ENCODE data around the gene CCDC152.

Gene CCDC152

DNA sequence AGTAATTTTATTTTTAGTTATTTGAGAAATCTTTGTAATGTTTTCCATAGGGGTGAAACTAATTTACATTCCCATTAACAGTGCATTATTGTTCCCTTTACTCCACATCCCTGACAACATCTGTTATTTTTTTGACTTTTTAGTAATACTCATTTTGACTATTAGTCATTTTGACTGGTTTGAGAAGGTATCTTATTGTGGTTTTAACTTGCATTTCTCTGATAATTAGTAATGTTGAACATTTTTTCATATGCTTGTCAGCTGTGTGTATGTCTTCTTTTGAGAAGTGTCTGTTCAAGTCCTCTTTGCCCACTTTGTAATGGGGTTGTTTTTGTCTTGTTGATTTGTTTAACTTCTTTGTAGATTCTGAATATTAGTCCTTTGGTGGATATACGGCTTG lies 27.5 kb downstream of the CCDC152 start:
- DNase-seq: no peak

DNA sequence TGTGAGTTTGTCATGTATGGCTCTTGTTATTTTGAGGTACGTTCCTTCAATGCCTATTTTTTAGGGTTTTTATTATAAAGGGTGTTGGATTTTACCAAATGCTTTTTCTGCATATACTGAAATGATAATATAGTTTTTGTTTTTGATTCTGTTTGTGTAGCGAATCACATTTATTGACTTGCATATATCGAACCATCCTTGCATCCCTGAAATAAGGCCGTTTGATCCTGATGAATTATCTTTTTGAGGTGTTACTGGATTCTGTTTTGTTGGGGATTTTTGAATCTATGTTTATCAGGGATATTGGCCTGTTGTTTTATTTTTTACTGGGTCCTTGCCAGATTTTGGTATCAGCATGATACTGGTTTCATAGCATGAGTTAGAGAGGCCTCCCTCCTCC lies 29.1 kb downstream of the CCDC152 start:
- no peak for DNase-seq

DNA sequence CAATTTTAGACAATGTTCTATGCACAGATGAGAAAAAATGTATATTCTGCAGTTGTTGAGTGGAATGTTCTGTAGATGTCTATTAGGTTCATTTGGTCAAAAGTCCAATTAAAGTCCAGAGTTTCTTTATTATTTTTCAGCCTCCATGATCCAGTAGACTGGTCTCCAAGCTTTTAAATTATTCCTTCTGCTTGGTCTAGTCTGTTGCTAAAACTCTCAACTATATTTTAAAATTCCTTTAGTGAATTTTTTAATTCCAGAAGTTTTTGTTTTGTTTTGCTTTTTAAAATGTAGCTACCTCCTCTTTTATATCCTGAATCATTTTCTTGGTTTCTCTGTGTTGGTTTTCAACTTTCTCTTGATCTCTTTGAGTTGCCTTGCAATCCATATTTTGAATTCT lies 30.5 kb downstream of the CCDC152 start:
- no peak for DNase-seq

DNA sequence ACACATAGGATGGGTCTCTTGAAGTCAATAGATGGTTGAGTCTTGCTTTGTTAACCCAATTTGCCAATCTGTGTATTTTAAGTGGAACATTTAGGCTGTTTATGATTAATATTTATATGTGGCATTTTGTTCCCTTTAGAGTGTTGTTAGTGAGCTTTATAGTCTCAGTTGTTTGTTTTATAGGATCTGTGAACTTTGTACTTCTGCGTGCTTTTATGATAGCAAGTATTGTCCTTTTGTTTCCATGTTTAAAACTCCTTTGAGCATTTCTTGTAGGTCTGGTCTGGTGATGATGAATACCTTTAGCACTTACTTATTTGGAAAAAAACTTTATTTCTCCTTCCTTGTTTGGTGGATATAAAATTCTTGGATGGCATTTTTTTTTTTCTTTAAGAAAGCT lies 31.2 kb downstream of the CCDC152 start:
- DNase-seq: no peak

DNA sequence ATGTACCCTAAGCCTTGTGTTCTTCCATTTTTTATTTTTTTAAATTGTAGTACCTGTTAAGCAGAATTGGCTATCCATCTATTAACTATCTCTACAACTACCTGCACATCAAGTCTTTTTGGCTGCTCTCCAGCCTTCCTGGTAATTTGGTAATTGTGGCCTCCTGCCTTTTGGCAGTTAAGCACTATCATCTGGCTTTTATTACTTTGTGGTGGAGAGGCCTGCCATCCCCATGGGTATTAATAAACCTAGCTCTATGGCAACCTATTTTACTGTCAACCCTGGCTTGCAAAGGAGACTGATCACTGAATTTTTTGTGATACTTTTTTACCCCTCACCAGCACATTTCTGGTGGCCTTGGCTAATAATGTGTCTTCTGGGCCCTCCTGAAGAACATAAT lies 34.5 kb downstream of the CCDC152 start:
- DNase-seq: no peak

DNA sequence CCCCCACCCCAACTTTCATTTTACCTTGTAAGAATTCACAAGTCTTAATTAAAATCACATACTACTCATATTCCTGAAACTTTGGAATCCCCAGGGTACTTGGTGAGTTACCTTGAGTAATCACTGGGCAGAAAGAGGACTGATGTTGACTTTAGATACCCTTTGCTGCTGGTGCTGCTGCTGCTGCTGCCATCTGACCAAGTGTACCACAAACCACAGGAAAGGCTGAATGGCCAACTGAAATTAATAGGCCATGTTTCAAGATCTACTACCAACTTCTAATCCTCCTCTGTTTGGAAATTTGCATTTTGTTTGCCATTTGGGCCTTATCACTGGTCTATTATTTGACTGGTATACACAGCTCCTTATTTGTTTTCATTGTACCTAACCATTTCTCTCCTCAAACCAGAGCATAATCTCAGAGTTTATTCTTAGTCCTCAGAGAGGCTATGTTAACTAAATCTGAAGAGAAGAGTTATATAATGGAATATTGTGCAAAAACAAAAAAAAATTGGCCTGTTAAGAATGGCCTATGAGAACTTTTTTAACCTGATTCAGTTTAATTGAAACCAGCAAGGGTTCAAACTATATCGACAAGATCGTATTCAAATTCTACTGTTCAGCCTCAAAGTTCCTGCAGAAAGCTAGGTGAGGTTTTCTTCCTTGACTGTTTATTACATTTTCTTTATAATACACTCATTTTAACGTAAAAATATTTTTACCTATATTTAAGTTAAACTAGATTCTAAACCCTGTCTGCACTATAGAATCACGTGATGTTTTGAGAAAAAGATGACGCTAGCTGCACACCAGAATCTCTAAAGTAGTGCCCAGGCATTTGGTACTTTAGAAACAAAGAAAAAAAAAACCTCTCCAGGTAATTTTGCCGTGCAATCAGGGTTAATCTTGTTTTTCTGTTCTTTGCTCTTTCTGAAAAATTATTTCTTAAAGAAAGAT lies 41.9 kb downstream of the CCDC152 start:
- DNase-seq: no peak

DNA sequence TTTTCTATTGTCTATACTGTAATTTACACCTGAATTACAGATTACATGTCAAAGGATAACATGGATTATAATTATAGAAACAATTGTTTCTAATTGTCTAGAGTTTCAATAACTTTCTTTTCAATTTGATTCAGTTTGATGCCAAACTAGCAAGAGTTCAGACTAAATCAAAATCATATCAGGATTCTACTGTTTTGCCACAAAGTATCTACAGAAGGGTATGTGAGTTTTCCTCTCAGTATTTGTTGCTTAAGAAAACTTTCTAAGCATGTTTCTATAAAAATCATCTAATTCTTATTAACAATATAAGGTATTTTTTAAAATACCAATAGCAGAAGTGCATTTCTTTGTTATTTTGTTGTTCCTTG lies 42.6 kb downstream of the CCDC152 start:
- no peak for DNase-seq

DNA sequence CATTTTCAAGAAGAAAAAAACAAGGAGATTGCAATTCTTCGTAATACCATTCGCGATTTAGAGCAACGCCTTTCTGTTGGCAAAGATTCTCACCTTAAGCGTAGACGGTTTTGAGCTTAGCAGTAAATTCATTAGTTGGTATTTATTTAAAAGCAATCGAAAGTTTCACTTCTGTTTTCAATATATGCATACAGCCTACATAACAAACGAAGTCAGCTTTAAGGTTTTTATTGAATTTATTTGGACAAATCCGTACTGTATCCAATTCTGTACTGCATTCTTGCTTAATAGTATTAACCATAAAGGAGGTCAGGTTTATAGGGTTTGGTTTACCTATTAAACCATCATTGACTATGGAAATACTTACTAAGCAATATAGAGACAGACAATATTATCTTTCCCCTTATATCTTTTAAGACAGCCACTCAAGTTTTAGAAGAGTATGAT lies 43.1 kb downstream of the CCDC152 start:
- DNase-seq: no peak

DNA sequence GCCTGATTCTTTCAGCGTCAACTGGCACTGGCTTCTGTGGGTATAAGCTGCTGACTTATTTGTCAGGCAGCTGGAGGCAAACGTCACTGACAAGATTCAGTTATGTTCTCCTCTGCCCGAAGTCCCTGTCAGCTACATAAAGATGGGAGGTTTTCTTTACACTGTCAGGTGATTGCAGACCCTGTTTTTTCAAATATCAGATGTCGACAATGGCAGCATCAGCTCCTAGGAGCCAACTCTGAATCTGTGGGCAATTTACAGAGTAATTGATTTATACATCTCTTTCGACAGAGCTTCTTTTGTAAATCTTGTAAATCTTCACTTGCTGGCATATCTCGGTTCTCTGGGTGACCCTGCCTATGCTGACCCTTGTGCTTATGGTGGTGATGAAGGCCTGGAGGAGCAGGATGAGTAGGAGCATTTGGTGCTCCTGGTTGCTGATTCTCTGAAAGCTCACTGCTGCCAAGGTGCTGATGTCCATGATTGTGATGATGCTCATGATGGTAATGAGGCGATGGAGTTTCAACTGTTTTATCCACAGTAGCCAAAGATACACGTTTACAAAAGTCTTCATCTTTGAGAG lies 44.2 kb downstream of the CCDC152 start:
- DNase-seq: no peak

DNA sequence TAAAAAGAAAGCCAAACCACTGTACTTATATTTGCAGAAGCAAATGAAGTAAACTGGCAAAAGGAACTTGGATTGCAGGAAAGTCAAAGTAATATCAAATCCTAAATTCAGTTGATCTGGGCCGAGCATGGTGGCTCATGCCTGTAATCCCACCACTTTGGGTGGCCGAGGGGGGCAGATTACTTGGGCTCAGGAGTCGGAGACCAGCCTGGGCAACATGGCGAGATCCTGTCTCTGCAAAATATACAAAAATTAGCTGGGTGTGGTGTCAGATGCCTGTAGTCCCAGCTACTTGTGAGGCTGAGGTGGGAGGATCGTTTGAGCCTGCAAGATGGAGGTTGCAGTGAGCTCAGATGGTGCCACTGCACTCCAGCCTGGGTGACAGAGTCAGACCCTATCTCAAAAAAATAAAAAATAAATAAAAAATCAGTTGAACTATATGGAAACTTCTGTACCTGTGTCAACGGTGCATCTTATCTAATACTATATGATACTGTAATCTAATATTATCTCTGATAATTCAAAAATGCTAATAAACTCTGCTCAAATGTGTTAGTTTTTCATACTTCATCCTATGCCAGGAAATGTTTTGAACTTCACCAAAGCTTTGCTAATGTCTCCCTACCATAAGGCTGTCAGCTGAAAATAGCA lies 45.0 kb downstream of the CCDC152 start:
- no peak for DNase-seq

DNA sequence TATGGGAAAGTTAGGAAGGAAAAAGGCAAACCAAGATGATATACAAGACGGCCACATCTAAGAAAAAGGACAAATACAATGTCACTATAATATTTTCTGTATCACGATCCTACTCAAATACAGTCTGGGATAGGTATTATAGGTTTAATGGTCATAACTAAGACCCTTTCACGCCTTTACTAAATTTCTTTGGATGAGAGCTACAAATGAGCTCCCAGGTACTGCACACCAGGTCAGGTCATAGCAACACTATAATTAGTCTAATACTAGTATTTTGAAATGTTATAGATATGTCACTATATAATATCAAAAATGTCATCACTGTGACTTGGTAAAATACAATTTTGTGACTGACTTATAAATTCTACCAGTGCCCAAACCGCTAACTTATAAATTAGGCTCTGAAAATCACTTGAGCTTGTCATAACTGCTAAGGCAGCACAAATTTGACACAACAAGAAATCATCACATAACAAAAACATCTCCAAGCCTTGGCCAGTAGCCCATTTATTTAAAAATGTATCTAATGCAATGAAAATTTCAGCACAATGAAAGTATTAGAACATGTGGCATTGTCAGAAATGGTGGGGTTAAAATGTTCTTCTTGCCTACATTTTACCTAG lies 48.2 kb downstream of the CCDC152 start:
- DNase-seq: no peak

DNA sequence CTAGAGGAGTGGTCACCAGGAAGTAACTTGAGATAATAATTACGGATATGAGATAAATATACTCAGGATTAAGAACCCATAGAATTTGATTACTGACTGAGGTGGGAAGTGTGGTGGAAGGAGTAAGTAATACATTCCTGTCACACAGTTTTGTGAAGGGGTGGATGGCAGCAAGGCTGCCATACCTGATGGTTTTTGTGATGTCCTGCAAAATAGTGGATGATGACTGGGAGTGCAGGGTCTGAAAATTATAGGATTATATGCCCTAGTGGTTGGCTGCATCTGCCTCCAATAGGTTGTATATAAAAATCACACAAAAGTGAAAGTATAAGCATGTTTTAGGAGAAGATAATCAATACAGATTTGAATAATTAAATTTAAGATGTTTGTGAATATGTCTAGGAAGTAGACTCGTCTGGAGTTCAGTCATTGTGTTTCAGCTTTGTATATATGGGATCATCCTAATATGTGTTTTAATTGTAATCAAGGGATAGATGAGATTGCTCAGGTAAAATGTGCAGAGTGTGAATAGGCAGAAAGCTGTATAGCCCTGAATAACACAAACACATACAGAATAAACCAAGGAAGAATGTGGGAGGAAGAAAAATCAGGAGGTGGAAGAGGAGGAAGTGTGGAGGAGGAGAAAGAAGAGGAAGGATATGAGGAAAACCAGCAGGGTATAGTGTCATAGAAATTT lies 49.5 kb downstream of the CCDC152 start:
- no peak for DNase-seq

DNA sequence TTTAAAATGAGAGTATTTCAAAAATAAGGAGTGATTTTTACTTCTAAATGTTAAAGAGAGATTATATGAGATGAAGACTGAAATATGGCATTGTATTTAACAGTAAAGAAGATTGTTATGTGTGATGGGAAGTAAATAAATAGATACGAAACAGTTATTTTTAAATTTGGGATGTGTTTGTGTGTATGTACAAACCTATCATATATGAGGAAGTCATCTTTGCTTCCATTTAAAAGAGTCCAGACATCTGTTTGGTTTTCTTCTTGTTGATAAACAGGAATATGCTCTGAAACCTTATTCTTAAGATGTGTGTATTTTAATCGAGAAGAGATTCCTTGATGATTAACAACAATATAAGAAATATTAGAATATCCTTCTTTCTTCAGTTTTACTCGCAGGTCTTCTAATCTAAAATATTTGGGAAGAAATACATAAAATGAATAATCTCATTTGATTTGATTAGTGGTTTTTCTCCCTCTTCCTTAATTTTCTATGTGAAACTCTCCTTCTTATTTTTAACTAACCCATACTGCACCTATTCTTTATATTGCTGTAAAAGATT lies 50.2 kb downstream of the CCDC152 start:
- DNase-seq: no peak

DNA sequence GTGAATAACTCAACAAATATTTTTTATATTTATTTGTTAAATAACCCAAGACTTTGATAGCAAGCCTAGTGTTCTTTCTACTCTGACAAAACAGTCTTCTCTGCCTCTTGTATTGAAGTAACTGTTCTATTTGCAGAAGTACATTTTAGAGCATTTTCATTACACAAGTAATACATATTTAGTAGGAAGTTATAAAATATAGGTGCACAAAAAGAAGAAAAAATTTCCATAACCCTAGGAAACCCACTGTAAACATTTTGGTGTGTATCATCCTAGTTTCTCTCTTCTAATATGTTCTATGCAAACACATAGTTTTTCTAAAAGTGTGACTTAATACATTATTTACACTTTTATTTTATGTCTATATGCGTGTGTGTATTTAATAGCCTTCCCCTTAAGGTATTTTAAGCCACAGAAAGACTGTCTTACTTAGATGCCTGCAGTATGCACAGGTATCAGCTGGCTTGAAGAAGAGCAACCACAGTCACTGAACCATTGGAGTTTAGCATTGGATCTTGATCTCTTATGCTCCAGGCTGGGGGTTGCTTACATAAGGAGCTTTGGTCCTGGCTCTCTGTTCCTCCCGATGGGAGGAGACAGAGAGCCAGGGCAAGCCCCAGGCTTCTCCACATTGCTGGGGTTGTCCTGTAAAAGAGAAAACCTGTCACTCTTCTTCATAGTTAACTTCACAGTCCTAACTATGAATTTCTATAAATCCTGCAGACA lies 51.3 kb downstream of the CCDC152 start:
- DNase-seq: no peak

DNA sequence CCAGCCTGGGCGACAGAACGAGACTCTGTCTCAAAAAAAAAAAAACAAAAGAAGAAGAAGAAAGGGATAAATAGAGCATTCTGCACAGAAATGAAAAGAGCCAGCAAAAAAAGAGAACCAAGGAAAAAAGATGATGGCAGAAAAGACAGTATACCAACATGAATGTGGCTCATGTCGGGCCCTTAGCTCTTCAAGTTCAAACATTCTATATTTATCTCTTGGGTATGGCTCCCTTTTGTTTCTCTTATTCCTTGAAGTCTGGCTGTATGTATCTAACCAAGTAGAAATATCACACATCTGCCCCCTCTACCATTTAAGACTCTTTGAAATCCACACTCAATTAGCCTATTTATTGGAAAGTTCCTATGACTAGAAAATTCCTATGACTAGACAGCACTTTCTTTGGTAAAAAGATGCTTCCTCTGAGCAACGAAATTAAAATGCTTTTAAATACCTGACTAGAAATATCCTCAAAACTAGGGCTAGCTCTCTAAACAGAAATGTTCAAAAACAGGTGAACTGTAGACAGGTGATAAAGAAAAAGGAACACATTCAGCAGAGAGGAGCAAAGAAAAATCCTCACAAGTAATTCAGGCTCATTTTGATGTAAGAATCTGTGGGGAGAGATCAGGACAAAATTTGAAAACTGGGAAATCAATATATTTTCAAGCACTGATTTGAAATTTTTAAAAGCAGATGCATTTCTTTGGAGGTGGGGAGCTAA lies 52.4 kb downstream of the CCDC152 start:
- DNase-seq: no peak

DNA sequence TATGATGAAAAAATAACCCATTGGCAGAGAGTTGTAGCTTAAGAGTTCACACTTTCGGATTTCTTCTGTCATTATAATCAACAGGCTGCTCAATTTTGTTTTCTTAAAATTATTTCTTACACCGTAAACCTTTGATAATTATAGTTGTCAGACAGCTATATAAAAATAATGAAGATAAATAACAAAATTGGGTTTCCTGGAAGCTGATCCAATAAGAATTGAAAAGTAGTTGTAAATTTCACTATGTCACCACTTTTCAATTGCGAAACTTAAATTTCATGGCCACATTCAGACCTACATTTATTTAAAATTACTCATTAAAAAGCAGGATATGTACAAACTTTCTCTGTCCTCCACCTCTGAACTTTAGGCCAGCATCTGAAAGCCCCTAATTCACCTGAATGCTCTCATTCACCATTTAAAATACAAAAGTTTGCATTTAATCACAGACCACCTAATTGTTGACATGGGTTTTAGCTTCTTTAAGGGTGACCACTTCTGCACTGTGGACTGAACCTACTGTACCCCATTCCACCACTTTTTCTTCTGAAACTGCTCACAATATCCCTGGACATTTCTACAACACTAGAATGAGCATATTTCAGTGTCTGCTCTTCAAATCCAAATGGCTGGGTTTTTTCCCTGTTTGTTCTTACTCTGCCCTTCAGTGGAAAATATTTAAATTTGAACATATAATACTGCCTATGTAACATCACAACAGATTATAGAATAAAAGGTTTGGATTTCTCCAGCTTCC lies 54.4 kb downstream of the CCDC152 start:
- no peak for DNase-seq

DNA sequence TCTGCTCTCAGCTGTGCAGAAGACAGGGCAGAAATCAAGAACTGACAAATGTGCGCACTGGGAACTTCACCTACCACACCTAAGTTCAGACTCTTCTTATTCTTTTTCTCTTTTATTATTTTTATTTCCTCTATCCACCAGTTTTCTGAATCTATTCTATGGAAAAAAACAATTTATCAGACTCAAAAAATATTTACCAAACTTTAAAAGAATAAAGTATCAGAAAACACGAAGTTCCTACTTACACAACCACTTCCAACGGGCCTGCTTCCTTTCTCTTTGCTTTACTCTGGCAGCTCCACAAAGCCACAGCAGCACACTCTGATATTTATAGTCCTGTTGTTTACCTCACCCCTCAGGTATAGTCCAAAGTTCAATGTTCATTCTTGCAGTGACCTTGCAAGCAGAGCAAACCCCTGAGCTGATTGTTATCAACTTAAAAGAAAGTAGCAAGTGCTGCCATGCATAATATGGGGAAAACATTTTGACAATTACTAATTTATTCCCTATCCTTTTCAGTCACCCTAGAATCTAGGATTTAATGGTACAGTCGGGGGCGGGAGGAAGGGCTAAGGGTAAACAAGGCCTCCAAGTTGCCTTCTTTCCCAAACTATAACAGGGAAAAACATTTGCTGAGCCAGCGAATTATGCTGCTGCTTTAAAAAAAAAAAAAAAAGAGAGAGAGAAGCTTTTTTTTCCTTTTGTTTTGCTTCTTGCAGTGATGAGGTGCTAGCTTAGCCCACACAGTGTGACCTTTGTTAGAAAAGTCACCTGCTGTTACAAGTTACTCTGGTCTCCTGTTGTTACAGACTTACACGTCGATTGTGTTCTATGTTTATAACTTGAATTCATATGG lies 55.2 kb downstream of the CCDC152 start, which contains the start of gene SELENOP:
Gene SELENOP, minus strand, starts transcription at position 302 of the 856 bp plus-strand sequence. CDS start 3,539 bp downstream, outside the sequence.
- no peak for DNase-seq

DNA sequence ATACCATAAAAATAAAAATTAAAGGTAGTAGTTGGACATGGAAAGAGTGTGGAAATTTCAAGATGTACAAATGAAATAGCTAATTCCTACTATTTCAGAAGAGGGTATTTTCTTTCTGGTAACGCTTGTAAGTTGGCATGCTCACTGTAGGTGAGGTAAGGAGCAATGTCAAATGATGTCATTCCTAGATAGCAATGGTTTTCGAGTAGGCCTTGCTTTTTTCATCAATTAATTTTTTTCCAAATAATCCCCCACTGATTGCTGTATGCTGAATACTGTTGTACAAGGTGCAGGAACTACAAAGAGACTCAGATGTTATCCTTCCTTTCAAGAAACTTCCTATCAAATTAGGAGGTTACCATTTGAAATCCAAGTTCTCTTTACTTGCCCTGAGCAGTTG lies 56.0 kb downstream of the CCDC152 start:
- no peak for DNase-seq

DNA sequence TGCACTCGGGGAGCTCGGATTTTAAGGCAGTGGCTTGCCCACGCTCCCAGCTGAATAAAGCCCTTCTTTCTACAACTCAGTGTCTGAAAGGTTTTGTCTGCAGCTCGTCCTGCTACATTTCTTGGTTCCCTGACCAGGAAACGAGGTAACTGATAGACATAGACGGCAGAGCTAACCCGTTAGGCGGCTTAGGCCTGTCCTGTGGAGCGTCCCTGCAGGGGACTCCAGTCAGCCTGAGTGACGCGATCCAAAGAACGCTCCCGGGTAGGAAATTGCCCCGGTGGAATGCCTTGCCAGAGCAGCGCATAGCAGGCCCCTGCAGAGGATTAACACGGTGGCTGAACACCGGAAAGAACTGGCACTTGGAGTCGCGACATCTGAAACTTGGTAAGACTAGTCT lies 56.9 kb downstream of the CCDC152 start:
- no peak for DNase-seq
